Measurements from ENCODE around the gene FRK.
"Not testable (repeated sequence)": the region's sequence is repeated elsewhere in the genome, so short reads cannot be mapped to it uniquely, and the experiment has no call there.

Gene FRK

GRCh38 chr6:115937502-115937901, 123.2 kb downstream of the FRK start:
- not testable (repeated sequence) for DNase-seq (ENCODE audit: low spot score)

- no peak for DNase-seq (ENCODE audit: low spot score)
Observed at GRCh38 chr6:115935361-115935760, 125.3 kb downstream of the FRK start.

GRCh38 chr6:115934829-115935228, 125.9 kb downstream of the FRK start:
- no peak for DNase-seq (ENCODE audit: low spot score)

GRCh38 chr6:115934145-115934544, 126.5 kb downstream of the FRK start:
- no peak for DNase-seq (ENCODE audit: low spot score)

- DNase-seq (ENCODE audit: low spot score): no peak
Observed at GRCh38 chr6:115932481-115932880, 128.2 kb downstream of the FRK start.

GRCh38 chr6:115928000-115928399, 132.7 kb downstream of the FRK start:
- not testable (repeated sequence) for DNase-seq (ENCODE audit: low spot score)

- no peak for DNase-seq (ENCODE audit: low spot score)
Observed at GRCh38 chr6:115922971-115923370, 137.7 kb downstream of the FRK start.

GRCh38 chr6:115914098-115914497, 146.6 kb downstream of the FRK start:
- no peak for DNase-seq (ENCODE audit: low spot score)

- no peak for DNase-seq (ENCODE audit: low spot score)
Observed at GRCh38 chr6:115909923-115910546, 150.7 kb downstream of the FRK start.

GRCh38 chr6:115908906-115909559, 151.7 kb downstream of the FRK start:
- DNase-seq (ENCODE audit: low spot score): no peak

- DNase-seq (ENCODE audit: low spot score): no peak
Observed at GRCh38 chr6:115905471-115905870, 155.2 kb downstream of the FRK start.

- DNase-seq (ENCODE audit: low spot score): no peak
Observed at GRCh38 chr6:115902436-115902835, 158.3 kb downstream of the FRK start.

- DNase-seq (ENCODE audit: low spot score): no peak
Observed at GRCh38 chr6:115901896-115902295, 158.8 kb downstream of the FRK start.

- DNase-seq (ENCODE audit: low spot score): no peak
Observed at GRCh38 chr6:115899730-115900282, 160.9 kb downstream of the FRK start.

- no peak for DNase-seq (ENCODE audit: low spot score)
Observed at GRCh38 chr6:115898246-115898645, 162.4 kb downstream of the FRK start.

- DNase-seq (ENCODE audit: low spot score): peak; percentile 45
Observed at GRCh38 chr6:115896538-115897129, 164.1 kb downstream of the FRK start.

GRCh38 chr6:115894426-115894992, 166.2 kb downstream of the FRK start:
- no peak for DNase-seq (ENCODE audit: low spot score)

GRCh38 chr6:115891750-115892149, 168.9 kb downstream of the FRK start:
- no peak for DNase-seq (ENCODE audit: low spot score)

- DNase-seq (ENCODE audit: low spot score): peak; percentile 40
Observed at GRCh38 chr6:115891111-115891669, 169.5 kb downstream of the FRK start.

- no peak for DNase-seq (ENCODE audit: low spot score)
Observed at GRCh38 chr6:115890238-115890637, 170.5 kb downstream of the FRK start.

GRCh38 chr6:115888687-115889470, 171.8 kb downstream of the FRK start:
- not testable (repeated sequence) for DNase-seq (ENCODE audit: low spot score)

GRCh38 chr6:115887891-115888290, 172.8 kb downstream of the FRK start:
- no peak for DNase-seq (ENCODE audit: low spot score)

Measured in AG08396 (cell line).